GM12878 (cell line): ENCODE measurements around the gene VPS52. TPM values are rescaled to one million over a fixed set of nuclear protein-coding genes. Genes with fewer than 3 reads are reported as not detected.

ENCODE experiments used
- ATAC-seq: fragments of 200-7000 bp; cut with Tn5 transposase; 3 replicates; pipeline ENCODE4 v1.9.1; 2020; ENCODE audit warnings: mild to moderate bottlenecking, moderate library complexity
- BruUV-seq: library from RNA; stranded (reverse); fragments of 400-500 nt; replicated peaks from 2 replicates; lab custom pipeline; 2021; lab: Mats Ljungman, UMichigan
- CTCF ChIA-PET: fragments of 300-600 bp; sonication (Branson Sonifier 250); formaldehyde crosslinking; extraction: SDS; loops from one replicate; lab custom pipeline; 2021; ENCODE audit warnings: inconsistent platforms; lab: Yijun Ruan, JAX
- POLR2A ChIA-PET: fragments of 350-600 bp; formaldehyde crosslinking; extraction: SDS; loops from one replicate; lab custom pipeline; 2021; ENCODE audit warnings: inconsistent platforms; lab: Charles Lee
- RAD21 ChIA-PET: fragments of 300-600 bp; sonication (Branson Sonifier 250); formaldehyde crosslinking; loops from one replicate; lab custom pipeline; 2023; ENCODE audit warnings: antibody characterized with exemption; ENCODE audit not compliant: unreplicated experiment; lab: Charles Lee
- SMC1A ChIA-PET: fragments of 300-600 bp; sonication (Branson Sonifier 250); formaldehyde crosslinking; loops from one replicate; lab custom pipeline; 2023; ENCODE audit not compliant: unreplicated experiment, uncharacterized antibody; lab: Charles Lee
- DNase-seq: peaks from one replicate; pipeline ENCODE4 v3.0.0-alpha.2; 2011; ENCODE audit warnings: low read depth, low spot score
- FAIRE-seq: peaks from 3 replicates; lab custom pipeline; 2011; peaks lifted over from hg19 to GRCh38; lab: Jason Lieb, UNC
- H2AFZ ChIP-seq: 2 replicates; pipeline ENCODE4 v1.6.0; 2011; ENCODE audit warnings: low read depth, low read length, control low read depth; ENCODE audit not compliant: control insufficient read depth
- H3K27ac ChIP-seq: 2 replicates; pipeline ENCODE4 v1.5.1; 2011; ENCODE audit warnings: control low read depth; ENCODE audit not compliant: control insufficient read depth, insufficient read depth
- H3K27me3 ChIP-seq, 2 experiments: replicated peaks in 1 of 2; 2 replicates each; pipeline versions ENCODE4 v1.6.0 to v1.6.1; 2011; ENCODE audit warnings: low read length in 1 of 2; ENCODE audit not compliant: control insufficient read depth in 2 of 2, insufficient read depth in 2 of 2
- H3K36me3 ChIP-seq, 2 experiments: 2 replicates each; pipeline ENCODE4 v1.5.1; 2011; ENCODE audit warnings: low read length in 1 of 2; ENCODE audit not compliant: control insufficient read depth in 2 of 2, insufficient read depth in 2 of 2
- H3K4me1 ChIP-seq: 2 replicates; pipeline ENCODE4 v1.6.1; 2011; ENCODE audit warnings: mild to moderate bottlenecking, low read length, moderate library complexity, mixed read lengths; ENCODE audit not compliant: control insufficient read depth, insufficient read depth
- H3K4me2 ChIP-seq: 2 replicates; pipeline ENCODE4 v1.6.0; 2011; ENCODE audit warnings: control low read depth; ENCODE audit not compliant: control insufficient read depth, insufficient read depth
- H3K4me3 ChIP-seq: fragments of 200-600 bp; sonication (generic); 2 replicates; pipeline ENCODE4 v1.5.1; 2016
- H3K79me2 ChIP-seq: 2 replicates; pipeline ENCODE4 v1.6.0; 2011; ENCODE audit warnings: low read length; ENCODE audit not compliant: control insufficient read depth, insufficient read depth
- H3K9ac ChIP-seq: 2 replicates; pipeline ENCODE4 v1.8.0; 2011; ENCODE audit warnings: low read length, control low read depth, mixed read lengths; ENCODE audit not compliant: control insufficient read depth, insufficient read depth
- H3K9me3 ChIP-seq: replicated peaks from 3 replicates; pipeline ENCODE4 v1.5.1; 2011; ENCODE audit warnings: mild to moderate bottlenecking, low read length; ENCODE audit not compliant: control insufficient read depth, insufficient read depth
- H4K20me1 ChIP-seq: 2 replicates; pipeline ENCODE4 v1.6.0; 2011; ENCODE audit not compliant: control insufficient read depth, insufficient read depth
- BRCA1 ChIP-seq: IDR thresholded peaks from 2 replicates; pipeline ENCODE4 v1.6.1; 2011; ENCODE audit warnings: low read depth, low read length, improper control_type of control experiment
- ESRRA ChIP-seq: IDR thresholded peaks from 2 replicates; pipeline ENCODE4 v1.6.1; 2012; ENCODE audit warnings: mild to moderate bottlenecking, low read length, improper control_type of control experiment
- MTA3 ChIP-seq: IDR thresholded peaks from 2 replicates; pipeline ENCODE4 v1.6.1; 2012; ENCODE audit warnings: low read length, inconsistent platforms, borderline replicate concordance
- NRF1 ChIP-seq: conservative IDR thresholded peaks from 2 replicates; pipeline ENCODE4 v1.6.1; 2011; ENCODE audit warnings: mild to moderate bottlenecking, low read depth, low read length, improper control_type of control experiment
- RFX5 ChIP-seq: IDR thresholded peaks from 2 replicates; pipeline ENCODE4 v1.6.1; 2011; ENCODE audit warnings: low read depth, low read length, improper control_type of control experiment
- SMAD5 ChIP-seq: IDR thresholded peaks from 2 replicates; pipeline ENCODE4 v1.6.1; 2016; ENCODE audit warnings: antibody characterized with exemption, low read depth
- SMC3 ChIP-seq: IDR thresholded peaks from 2 replicates; pipeline ENCODE4 v1.6.1; 2011; ENCODE audit warnings: low read length, improper control_type of control experiment, borderline replicate concordance
- TCF3 ChIP-seq: IDR thresholded peaks from 2 replicates; pipeline ENCODE4 v1.6.1; 2012; ENCODE audit warnings: low read depth, mild to moderate bottlenecking, low read length, borderline replicate concordance; ENCODE audit not compliant: insufficient read depth
- TCF7 ChIP-seq: IDR thresholded peaks from 2 replicates; pipeline ENCODE4 v1.6.1; 2014; ENCODE audit warnings: antibody characterized with exemption, borderline replicate concordance
- ZZZ3 ChIP-seq: IDR thresholded peaks from 2 replicates; pipeline ENCODE4 v1.6.1; 2011; ENCODE audit warnings: low read depth; ENCODE audit not compliant: control insufficient read depth, insufficient read length
- WGBS: methylation state at CpG from one replicate; pipeline ENCODE4 v1.1.6; 2016; ENCODE audit warnings: low lambda C conversion rate; ENCODE audit not compliant: insufficient replicate concordance, insufficient coverage; ENCODE audit errors: missing lambda C conversion rate; 5-methylcytosine and 5-hydroxymethylcytosine counted together
- in situ Hi-C: fragments of 300-500 bp; cut with MboI; formaldehyde crosslinking; loops from 9 replicates; pipeline ENCODE4 v1.14.3; 2018; ENCODE audit warnings: mixed read lengths
- intact Hi-C: fragments of 100-400 bp; cut with micrococcal nuclease; formaldehyde crosslinking; loops from one replicate; pipeline ENCODE4 v1.14.2; 2022; ENCODE audit not compliant: unreplicated experiment
- polyA plus RNA-seq, 11 experiments: library from polyadenylated mRNA; depleted of rRNA in 4 of 11; unstranded in 6 of 11; stranded (reverse) in 5 of 11; fragments of >200 nt; fragmentation: Nextera tagmentation in 4 of 11; fragmentation: Illumina TruSeq in 1 of 11; extraction: Ambion mirVana in 4 of 11; extraction: Trizol in 1 of 11; gene quantifications; 1 replicate in 1 of 11; 2 replicates in 10 of 11; pipeline versions ENCODE4 v1.2.1 to v1.2.3, GENCODE V29; 2011 to 2016; ENCODE audit warnings: inconsistent platforms in 2 of 11, missing spikeins in 2 of 11, low read depth in 1 of 11
- total RNA-seq, 4 experiments: library from RNA; depleted of rRNA in 3 of 4; stranded (reverse); fragments of >200 nt in 3 of 4; fragmentation: Illumina TruSeq in 1 of 4; extraction: Trizol in 1 of 4; gene quantifications; 2 replicates each; pipeline versions ENCODE4 v1.2.1 to v1.2.3, GENCODE V29; 2013 to 2021
- TF ChIP-seq, protein P1 (sequence below): fragments of 450-650 bp; IDR thresholded peaks from 2 replicates; pipeline ENCODE4 v1.6.1; 2017; ENCODE audit warnings: mild to moderate bottlenecking, moderate library complexity
- TF ChIP-seq, protein P2 (sequence below): IDR thresholded peaks from 2 replicates; pipeline ENCODE4 v1.6.1; 2011; ENCODE audit warnings: mild to moderate bottlenecking, low read depth, low read length, moderate library complexity; ENCODE audit not compliant: insufficient replicate concordance

The VPS52 gene
- total and polyA plus RNA-seq, 10 of the 15 experiments (the other 5 are each of a cell fraction or from before 2014, with no cell fraction given): 11.3 to 52.7 (median 36.7) TPM

GRCh38 chr6:33288141-33288920 lies 16.7 kb upstream of the VPS52 start:
- Histone ChIP-seq H3K27me3 (no peaks in the 10 kb centered on the region), H3K9ac (peak overlapping the region; percentile 73), H3K79me2 (peaks cover 31% of the 10 kb centered on the region), H3K4me3 (peak overlapping the region; percentile 78), H2AFZ (peak overlapping the region; percentile 98), H4K20me1 (no peaks in the 10 kb centered on the region), H3K4me1 (no peaks in the 10 kb centered on the region), H3K36me3 (peaks cover 2 to 36% of the 10 kb centered on the region in 2 experiments; a peak in 3 of 4 replicates), H3K9me3 (no peaks in the 10 kb centered on the region), H3K4me2 (peak overlapping the region; percentile 46), H3K27ac (no peak overlapping the region)
- ATAC-seq (peak; percentile 2; the same call in 2 of the 3 replicates), FAIRE-seq (no peak), DNase-seq (no peak)
- TF ChIP-seq TCF3: no peak
- no peak for TF ChIP-seq NRF1
- TF ChIP-seq RFX5: no peak
- no peak for TF ChIP-seq MTA3
- no peak for TF ChIP-seq SMAD5
- TF ChIP-seq ESRRA: no peak
- TF ChIP-seq TCF7: no peak
- TF ChIP-seq, protein P1, sequence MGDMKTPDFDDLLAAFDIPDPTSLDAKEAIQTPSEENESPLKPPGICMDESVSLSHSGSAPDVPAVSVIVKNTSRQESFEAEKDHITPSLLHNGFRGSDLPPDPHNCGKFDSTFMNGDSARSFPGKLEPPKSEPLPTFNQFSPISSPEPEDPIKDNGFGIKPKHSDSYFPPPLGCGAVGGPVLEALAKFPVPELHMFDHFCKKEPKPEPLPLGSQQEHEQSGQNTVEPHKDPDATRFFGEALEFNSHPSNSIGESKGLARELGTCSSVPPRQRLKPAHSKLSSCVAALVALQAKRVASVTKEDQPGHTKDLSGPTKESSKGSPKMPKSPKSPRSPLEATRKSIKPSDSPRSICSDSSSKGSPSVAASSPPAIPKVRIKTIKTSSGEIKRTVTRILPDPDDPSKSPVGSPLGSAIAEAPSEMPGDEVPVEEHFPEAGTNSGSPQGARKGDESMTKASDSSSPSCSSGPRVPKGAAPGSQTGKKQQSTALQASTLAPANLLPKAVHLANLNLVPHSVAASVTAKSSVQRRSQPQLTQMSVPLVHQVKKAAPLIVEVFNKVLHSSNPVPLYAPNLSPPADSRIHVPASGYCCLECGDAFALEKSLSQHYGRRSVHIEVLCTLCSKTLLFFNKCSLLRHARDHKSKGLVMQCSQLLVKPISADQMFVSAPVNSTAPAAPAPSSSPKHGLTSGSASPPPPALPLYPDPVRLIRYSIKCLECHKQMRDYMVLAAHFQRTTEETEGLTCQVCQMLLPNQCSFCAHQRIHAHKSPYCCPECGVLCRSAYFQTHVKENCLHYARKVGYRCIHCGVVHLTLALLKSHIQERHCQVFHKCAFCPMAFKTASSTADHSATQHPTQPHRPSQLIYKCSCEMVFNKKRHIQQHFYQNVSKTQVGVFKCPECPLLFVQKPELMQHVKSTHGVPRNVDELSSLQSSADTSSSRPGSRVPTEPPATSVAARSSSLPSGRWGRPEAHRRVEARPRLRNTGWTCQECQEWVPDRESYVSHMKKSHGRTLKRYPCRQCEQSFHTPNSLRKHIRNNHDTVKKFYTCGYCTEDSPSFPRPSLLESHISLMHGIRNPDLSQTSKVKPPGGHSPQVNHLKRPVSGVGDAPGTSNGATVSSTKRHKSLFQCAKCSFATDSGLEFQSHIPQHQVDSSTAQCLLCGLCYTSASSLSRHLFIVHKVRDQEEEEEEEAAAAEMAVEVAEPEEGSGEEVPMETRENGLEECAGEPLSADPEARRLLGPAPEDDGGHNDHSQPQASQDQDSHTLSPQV: no peak
- TF ChIP-seq ZZZ3: no peak
- TF ChIP-seq, protein P2, sequence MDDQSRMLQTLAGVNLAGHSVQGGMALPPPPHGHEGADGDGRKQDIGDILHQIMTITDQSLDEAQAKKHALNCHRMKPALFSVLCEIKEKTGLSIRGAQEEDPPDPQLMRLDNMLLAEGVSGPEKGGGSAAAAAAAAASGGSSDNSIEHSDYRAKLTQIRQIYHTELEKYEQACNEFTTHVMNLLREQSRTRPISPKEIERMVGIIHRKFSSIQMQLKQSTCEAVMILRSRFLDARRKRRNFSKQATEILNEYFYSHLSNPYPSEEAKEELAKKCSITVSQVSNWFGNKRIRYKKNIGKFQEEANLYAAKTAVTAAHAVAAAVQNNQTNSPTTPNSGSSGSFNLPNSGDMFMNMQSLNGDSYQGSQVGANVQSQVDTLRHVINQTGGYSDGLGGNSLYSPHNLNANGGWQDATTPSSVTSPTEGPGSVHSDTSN: no peak
- no peak for TF ChIP-seq BRCA1
- TF ChIP-seq SMC3: no peak
- TSS peak; percentile 85 for BruUV-seq
- SMC1A ChIA-PET: interaction anchor here (1.3 to 4.4 kb wide), 7 partner anchors 9 to 30 kb away, joined by 3 to 25 read pairs (median 5); partner anchors contain the start of genes B3GALT4, RPS18, VPS52 and ZBTB22
- RAD21 ChIA-PET: interaction anchor here (1.2 to 2.6 kb wide), 9 partner anchors 10 to 142 kb away, joined by 4 to 12 read pairs (median 8); partner anchors contain the start of genes B3GALT4, RPS18, VPS52 and ZBTB22
- WGBS: 2% methylated on average over 21 of the region's 21 CpGs
- CTCF ChIA-PET: interaction anchor here (1.2 to 5.0 kb wide), 3 partner anchors 11 to 56 kb away, joined by 4 to 28 read pairs (median 8); partner anchors contain the start of genes B3GALT4 and RGL2
- in situ Hi-C loops: no loop called here
- POLR2A ChIA-PET: interaction anchor here (0.8 to 3.5 kb wide), 11 partner anchors 10 to 129 kb away, joined by 3 to 60 read pairs (median 8); partner anchors contain the start of genes B3GALT4, CUTA, RGL2 and RPS18
- intact Hi-C loops: no loop called here
